Skeletal muscle cell (primary cell): ENCODE data around the gene KIRREL1.

Experiments used
- DNase-seq: peaks from one replicate; pipeline ENCODE4 v3.0.0-alpha.2; 2010; ENCODE audit warnings: low read depth
- H3K4me3 ChIP-seq: 2 replicates; pipeline ENCODE4 v1.5.1; 2011; ENCODE audit warnings: low read depth, mild to moderate bottlenecking, control low read depth, low read length, moderate library complexity

Gene KIRREL1

GRCh38 chr1:157969697-157970485, 23.6 kb upstream of the KIRREL1 start:
- DNase-seq = peak; percentile 56
- H3K4me3 ChIP-seq = no peak overlapping the region

- no peak overlapping the region for H3K4me3 ChIP-seq
- no peak for DNase-seq
These were observed 21.7 kb upstream of the KIRREL1 start for GRCh38 chr1:157971769-157972168.

DNA sequence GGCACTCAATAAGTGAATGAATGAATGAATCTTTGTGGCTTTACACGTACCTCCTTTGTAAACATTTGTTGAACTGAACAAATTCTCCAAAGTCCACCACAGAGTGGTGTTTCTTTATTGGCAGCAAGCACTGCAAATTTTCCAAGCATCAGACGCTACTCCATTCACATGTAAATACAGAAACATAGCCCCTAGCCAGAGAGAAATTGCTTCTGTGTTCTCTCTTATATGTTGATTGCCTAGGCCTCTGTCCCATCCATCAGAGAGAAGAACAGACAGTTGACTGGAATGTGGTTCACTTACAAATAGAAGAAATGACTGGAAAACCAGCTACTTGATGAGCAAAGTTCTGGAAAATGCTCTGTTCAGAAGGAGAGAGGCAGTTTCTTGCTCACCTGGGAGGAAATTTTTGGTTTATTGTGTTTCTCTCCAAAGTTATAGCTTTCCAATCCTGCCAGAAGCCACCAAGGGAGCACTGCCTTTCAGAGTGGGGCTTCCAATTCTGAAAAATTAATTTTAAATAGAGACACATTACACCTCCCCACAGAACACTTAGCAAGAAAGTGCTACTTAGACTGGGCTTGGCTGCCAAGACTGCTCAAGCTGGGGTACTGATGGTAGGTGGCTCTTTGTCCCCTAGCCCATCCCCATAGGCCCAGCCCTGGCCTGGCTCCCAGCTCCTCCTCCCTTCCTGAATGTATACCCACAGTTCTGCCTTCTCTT, 18.1 kb upstream of the KIRREL1 start:
- DNase-seq = no peak

GRCh38 chr1:157976888-157977287, 16.6 kb upstream of the KIRREL1 start:
- DNase-seq = no peak
- no peak overlapping the region for H3K4me3 ChIP-seq

More for the DNA sequence above, 18.1 kb upstream of the KIRREL1 start:
- H3K4me3 ChIP-seq = no peak overlapping the region

DNA sequence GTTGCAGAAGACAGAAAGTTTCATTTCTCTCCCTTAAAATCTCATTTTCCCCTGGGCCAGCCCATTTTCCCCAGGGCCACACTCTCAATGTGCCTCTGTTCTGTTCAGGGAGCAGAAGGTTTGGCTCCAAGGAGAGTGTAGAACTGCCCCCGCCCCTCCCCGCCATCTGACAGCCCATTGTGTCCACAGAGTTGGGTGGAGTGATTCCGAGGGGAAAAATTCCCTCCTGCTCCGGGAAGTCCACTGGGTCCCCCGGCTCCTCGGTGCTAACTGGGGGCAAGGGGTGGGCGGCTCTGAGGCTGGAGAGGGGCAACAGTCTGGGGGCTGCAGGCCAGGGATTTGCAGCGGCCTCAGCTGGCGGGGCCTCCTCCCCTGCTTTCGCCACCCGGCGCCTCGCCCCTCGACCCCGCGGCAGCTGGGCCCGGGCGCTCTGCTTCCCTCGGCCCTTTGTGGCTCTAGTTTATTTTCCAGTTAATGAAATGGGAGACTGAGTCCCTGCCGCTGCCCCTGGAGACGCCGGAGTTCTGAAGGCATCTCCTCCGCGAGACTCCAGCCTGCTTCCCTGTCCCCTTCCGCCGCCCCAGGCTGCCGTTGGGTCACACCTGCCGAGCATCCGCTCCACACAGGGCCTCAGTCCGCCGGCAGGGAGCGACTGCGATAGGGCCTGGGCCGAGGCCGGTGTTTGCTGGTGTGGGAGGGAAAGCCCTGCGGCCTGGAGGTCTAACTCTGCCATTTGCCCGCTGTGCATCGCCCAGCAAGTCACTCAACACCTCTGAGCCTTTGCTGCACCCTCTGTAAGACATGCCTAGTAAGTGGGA, 14.7 kb upstream of the KIRREL1 start:
- no peak for DNase-seq
- H3K4me3 ChIP-seq = no peak overlapping the region

GRCh38 chr1:157982136-157982535, 11.3 kb upstream of the KIRREL1 start:
- no peak for DNase-seq
- no peak overlapping the region for H3K4me3 ChIP-seq

- no peak for DNase-seq
- H3K4me3 ChIP-seq = no peak overlapping the region
These were observed 9.7 kb upstream of the KIRREL1 start for GRCh38 chr1:157983787-157984186.

- DNase-seq = no peak
- H3K4me3 ChIP-seq = no peak overlapping the region
These were observed 9.0 kb upstream of the KIRREL1 start for GRCh38 chr1:157984469-157984868.

GRCh38 chr1:157985473-157985872, 8.0 kb upstream of the KIRREL1 start:
- DNase-seq = no peak
- no peak overlapping the region for H3K4me3 ChIP-seq

GRCh38 chr1:157988002-157988401, 5.4 kb upstream of the KIRREL1 start:
- no peak overlapping the region for H3K4me3 ChIP-seq
- no peak for DNase-seq

GRCh38 chr1:157992031-157992832, 1.2 kb upstream of the KIRREL1 start:
- no peak for DNase-seq
- H3K4me3 ChIP-seq = no peak overlapping the region

DNA sequence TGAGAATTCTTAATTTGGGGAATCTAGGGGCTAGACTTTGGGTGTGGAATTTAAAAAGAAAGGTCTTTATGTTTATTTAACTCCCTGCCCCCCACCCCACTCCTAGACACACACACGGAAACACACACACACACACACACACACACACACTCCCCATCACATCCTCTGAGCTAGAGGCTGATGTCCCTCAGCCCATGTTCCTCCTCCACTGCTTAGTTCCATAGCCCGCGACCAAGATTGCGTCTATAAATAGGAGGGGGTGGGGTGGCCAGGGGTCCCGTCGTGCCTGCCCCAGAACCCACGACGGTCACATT, 655 bp upstream of the KIRREL1 start:
- peak overlapping the region; percentile 93 for H3K4me3 ChIP-seq
- no peak for DNase-seq

DNA sequence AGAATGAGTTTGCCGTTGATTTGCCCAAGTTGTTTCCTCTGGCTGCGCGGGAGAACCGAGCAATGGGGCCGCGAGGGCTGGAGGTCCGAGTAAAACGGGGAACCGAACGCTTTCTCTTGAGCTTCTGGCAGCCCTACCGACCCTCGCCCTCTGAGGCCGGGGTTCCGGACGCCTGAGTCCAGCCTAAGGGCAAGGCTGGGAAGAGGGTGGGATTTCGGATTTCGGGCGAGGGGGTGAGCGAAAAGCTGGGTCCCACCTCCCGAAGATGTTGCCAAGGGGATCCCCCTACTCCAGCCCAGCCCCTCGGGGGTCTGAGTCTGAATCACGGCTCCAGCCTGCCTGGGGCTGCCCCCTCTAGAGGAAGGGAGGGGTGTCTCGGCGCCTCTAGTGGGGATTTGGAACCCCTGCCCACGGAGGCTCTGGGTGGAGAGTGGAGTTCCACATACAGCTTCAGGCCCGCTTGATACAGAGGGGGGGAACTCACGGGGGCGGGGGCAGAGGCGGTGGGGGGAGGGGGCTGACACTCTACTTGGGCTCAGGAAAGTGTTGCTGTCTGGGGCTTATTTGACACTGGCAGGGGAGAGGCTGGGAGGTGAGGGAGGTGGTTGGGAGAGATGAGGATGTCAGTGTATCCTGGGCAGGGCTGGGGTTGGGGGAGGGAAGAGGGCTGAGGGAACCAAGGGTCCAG, 617 bp downstream of the KIRREL1 start:
- DNase-seq = no peak
- peak overlapping the region; percentile 93 for H3K4me3 ChIP-seq

DNA sequence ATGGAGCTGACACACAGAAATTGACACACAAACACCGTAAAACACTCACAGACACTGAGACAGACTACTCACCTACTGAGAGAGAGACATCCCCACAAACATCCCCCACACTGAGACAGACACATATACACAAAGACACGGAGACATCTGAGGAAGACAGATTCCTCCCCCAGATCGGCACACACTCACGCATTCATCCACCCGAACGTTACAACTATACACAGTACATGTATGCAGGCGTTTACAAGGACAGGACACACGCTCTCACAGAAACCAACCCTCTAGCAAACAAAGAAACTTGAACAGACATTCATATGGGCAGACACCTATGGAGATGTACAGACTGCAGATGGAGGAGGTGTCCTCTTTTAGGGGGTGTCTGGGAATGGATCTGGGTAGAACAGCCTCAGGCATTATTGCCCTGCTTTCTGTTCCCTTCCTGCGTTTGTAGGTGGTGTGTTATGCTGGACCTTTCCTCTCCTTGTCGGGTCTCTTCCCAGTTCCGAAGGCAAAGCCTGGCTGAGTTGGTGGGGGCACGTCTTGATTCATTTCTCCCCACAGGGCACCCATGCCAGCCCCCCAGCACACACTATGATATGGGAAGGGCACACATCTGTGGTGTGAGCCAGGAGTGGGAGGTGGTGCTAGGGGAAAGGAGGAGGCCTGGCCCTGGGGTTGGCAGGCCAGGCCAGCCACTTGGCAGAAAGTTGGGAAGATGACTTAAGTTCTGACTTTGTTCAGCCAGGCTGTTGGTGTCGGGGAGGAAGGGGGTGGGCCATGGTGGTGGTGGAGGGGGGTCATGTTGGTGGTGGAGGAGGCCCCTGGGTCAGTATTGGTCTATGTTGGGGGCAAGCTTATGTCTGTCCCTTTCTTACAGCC, 1.5 kb downstream of the KIRREL1 start:
- peak overlapping the region; percentile 93 for H3K4me3 ChIP-seq
- no peak for DNase-seq

GRCh38 chr1:157995583-157996169, 2.2 kb downstream of the KIRREL1 start:
- H3K4me3 ChIP-seq = peak overlapping the region; percentile 93
- no peak for DNase-seq

- DNase-seq = no peak
- H3K4me3 ChIP-seq = peak overlapping the region; percentile 93
These were observed 3.0 kb downstream of the KIRREL1 start for GRCh38 chr1:157996433-157996832.

- no peak for DNase-seq
- no peak overlapping the region for H3K4me3 ChIP-seq
These were observed 7.1 kb downstream of the KIRREL1 start for GRCh38 chr1:158000507-158000906.
